HG02759 (cell line): ENCODE results near the gene PI4KA.
"Not testable (repeated sequence)": the region's sequence is repeated elsewhere in the genome, so short reads cannot be mapped to it uniquely, and the experiment has no call there.

ENCODE experiments used
- ATAC-seq: cut with Tn5 transposase; IDR thresholded peaks from one replicate; pipeline ENCODE4 v1.9.1; 2021; ENCODE audit warnings: mild to moderate bottlenecking, moderate library complexity; ENCODE audit not compliant: unreplicated experiment

PI4KA gene

GRCh38 chr22:20732431-20732830 is 126.2 kb downstream of the PI4KA start:
- ATAC-seq = not testable (repeated sequence)

DNA sequence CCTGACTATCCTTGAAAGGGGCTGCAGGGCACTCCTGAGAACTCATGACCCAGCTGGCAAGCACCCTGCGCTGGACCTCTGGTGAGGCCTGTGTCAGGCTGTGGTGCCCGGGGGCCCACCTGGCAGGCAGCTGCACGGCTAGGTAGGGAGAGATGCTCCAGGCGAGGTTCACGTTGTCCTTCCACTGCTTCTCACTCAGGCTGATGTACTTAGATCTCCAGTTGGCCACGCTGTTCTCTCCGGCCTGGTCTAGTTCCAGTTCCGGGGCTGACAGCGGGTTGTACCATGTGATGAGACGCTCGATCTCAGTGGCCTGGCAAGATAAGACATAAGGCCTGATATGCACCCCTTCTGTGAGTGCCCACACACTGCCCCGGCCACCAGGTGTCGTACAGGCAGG is 129.4 kb downstream of the PI4KA start:
- ATAC-seq = no peak

DNA sequence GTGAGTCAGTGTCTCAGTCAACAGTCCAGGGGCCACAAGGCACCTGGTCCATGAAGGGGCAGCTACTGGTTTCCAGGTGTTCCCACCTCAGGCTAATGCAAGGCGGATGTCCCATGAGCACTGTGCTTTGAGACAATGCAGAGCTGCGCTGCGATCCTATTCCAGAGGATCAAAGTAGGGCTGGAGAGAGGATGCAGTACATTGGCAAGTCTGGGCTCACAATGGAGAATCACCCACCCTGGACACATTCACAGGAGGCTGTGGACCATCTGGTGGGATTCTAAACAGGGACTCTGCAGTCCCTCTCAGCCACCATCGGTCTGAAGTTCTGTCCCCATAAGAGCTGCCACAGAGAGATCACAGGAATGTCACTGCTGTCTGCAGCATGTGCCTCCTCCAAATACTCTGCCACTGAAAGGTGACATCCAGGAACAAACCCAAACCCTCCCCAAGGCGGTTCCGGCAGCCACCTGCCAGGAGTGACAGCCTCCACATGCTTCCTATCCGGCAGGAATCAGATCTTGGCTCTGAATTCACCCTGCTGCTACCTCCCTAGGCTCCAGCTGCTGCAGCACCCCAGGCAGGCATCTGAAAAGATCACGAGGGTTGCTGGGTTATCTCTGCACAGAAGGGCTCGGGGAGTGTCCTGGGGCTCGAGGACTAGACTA is 130.0 kb downstream of the PI4KA start:
- no peak for ATAC-seq

- no peak for ATAC-seq
Observed at GRCh38 chr22:20727118-20728015, 131.2 kb downstream of the PI4KA start.

GRCh38 chr22:20725987-20726558 is 132.5 kb downstream of the PI4KA start:
- ATAC-seq = no peak

DNA sequence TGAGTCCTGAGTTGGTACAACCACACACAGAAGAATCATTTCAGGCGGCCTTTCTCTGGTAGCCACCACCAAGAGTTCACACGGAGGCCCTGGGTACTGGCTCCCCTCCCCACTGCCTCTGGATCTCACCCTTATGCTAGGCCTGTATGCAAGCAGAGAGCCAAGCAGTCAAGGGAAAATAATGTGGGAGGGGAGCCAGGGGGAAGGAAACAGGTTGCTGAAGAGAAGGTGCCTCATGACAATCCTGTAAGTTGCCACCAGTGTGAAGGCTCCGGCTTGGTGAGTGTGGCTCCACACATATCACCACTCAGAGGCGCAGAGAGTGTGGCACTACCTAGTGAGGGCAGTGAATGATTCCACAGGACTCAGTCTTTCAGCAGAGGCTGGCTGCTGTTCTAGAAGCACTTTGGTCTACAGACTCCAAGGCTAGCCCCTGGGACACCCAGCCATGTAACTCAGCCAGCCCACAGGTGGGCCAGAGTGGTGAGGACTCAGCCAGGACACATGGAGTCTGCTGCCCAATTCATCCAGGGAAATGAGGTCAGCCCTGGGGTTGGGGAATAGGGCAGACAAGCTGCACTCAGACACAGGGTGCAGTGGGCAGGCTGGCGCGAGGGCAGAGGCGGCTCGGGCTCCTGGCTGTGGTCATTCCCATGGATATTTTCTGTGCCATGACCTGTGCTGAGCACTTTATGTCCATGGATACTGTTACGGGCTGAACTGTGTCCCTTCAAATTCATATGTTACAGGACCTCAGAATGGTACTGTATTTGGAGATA is 133.7 kb downstream of the PI4KA start:
- no peak for ATAC-seq

DNA sequence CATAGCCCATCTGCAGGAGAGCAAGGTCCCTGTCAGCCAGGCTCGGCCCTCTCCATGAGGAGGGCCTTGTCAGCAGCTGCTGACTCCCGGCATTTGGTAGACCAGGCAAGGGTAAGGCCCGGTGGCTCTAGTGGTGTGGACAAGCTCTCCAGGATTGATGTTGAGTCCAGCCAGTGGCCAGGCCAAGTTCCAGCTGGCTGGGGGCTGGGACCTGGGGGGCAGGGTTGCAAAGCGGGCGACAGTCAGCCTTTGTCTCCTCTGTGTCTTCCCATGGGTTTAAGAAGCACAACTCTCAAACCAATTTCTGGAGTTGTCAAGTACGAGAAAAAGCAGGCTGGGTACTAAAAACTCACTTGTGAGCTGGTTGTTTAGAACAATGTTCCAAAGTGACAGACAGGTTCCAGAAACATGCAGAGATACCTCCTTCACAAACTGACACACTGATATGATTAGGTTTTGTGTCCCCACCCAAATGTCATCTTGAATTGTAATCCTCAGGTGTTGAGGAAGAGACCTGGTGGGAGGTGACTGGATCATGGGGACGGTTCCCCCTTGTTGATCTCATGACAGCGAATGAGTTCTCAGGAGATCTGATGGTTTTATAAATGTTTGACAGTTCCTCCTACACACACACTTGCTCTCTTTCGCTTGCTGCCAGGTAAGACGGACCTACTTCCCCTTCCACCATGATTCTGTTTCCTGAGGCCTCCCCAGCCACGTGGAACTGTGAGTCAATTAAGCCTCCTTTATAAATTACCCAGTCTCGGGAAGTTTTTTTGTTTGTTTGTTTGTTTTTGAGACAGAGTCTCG is 137.0 kb downstream of the PI4KA start:
- ATAC-seq = no peak

GRCh38 chr22:20720692-20721408 is 137.8 kb downstream of the PI4KA start:
- ATAC-seq = no peak

DNA sequence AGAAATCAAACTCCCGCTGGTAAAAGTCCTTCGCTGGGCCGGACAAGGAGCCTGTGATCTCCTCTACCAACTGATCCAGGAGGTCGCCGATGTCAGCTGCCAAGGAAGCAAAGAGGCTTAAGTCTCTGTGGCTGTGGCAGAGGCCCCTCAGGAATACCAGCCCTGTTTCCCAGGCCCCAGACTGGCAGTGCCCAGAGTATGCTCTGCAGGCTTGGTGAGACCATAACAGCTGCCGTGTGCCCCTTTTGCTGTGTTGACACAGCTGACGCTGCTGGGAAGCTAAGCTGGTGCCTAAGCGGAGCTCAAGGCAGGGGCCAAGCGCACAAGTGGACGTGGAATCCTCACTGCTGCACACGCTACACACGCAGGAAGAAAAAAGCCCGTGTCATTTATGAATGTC is 139.9 kb downstream of the PI4KA start:
- ATAC-seq = not testable (repeated sequence)

- ATAC-seq = not testable (repeated sequence)
Observed at GRCh38 chr22:20717981-20718380, 140.6 kb downstream of the PI4KA start.

DNA sequence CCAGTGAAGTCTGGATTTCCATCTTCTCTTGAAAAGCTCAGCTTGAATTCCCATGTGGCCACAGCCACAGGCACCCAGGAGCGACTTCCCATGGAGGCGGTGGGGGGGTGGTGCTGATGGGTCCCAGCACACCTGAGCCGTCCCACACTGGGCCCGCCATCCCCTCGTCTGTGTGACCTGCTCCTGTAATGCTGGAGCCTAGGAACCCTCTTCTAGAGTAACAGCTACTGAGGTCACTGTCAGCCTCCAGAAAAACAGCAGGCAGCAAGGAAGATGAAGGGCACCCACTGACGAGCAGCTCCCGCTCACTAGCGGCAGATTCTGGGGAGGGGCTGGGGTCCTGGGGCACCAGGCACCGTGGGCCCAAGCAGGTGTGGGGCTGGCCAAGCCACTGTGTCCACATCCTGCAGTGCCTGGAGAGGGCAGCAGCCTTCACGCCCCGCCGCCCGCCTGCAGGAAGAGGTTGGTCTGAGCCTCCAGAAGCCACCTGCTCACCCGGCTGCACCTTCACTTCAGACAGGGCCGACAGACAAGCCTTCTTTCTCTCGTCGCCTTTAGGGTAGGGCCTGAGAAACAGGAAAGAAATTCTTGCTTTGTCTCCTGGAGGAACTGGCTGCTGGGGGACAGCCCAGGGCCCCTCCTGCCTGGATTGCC is 141.3 kb downstream of the PI4KA start:
- not testable (repeated sequence) for ATAC-seq

GRCh38 chr22:20713116-20713515 is 145.5 kb downstream of the PI4KA start:
- ATAC-seq = not testable (repeated sequence)

- ATAC-seq = not testable (repeated sequence)
Observed at GRCh38 chr22:20709966-20710365, 148.6 kb downstream of the PI4KA start.

GRCh38 chr22:20707549-20708118 is 151.0 kb downstream of the PI4KA start:
- not testable (repeated sequence) for ATAC-seq

DNA sequence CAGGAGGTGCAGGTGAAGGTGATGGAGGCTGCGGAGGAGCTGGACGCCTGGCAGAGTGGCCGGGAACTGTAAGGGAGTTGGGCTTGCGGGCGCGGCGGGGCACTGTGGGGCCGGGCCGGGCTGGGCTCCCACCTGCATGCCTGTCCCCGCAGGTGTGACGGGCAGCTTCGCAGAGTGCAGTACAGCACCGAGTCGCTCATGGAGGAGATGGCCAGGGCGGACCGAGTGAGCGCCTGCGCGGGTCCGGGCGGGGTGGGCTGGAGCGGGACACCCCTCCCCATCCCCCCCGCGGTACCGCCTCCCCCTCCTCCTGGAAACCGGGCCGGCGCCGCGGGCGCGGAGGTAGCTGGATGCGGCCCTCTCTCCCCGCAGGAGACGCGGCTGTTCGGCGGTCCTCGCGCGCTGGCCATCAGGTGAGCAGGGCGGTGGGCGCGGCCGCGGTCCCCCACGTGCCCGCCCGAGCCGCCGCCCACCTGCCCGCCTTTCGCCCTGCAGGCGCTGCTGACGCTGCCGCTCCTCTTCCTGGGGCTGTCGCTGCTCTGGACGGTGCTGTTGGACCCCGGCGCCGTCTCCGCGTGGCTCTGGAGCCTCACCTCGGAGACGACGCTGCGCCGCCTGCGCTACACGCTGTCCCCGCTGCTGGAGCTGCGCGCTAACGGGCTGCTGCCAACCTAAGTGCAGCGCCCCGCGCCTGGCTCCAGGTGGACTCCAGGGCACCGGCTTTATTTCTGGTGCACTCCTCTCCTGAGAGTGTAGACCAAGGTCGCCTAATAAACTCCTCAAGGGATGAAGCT is 154.6 kb downstream of the PI4KA start:
- not testable (repeated sequence) for ATAC-seq

GRCh38 chr22:20703414-20703806 is 155.2 kb downstream of the PI4KA start:
- peak; percentile 17 for ATAC-seq

- peak; percentile 75 for ATAC-seq
Observed at GRCh38 chr22:20702546-20703413, 155.8 kb downstream of the PI4KA start.
